Diencephalon (tissue), 1 donor: ENCODE results near the gene ACAA2. TPM values are rescaled to one million over a fixed set of nuclear protein-coding genes. Genes with fewer than 3 reads are reported as not detected.

Source experiments
- small RNA-seq: library from RNA; depleted of rRNA; stranded (forward); fragments of <200 nt; gene quantifications from one replicate; pipeline ENCODE3, GENCODE V24; 2014
- total RNA-seq: library from RNA; depleted of rRNA; stranded (reverse); fragments of >200 nt; gene quantifications from one replicate; pipeline ENCODE4 v1.2.3, GENCODE V29; 2014

The ACAA2 gene, protein sequence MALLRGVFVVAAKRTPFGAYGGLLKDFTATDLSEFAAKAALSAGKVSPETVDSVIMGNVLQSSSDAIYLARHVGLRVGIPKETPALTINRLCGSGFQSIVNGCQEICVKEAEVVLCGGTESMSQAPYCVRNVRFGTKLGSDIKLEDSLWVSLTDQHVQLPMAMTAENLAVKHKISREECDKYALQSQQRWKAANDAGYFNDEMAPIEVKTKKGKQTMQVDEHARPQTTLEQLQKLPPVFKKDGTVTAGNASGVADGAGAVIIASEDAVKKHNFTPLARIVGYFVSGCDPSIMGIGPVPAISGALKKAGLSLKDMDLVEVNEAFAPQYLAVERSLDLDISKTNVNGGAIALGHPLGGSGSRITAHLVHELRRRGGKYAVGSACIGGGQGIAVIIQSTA
- 25.6 TPM for total RNA-seq

DNA sequence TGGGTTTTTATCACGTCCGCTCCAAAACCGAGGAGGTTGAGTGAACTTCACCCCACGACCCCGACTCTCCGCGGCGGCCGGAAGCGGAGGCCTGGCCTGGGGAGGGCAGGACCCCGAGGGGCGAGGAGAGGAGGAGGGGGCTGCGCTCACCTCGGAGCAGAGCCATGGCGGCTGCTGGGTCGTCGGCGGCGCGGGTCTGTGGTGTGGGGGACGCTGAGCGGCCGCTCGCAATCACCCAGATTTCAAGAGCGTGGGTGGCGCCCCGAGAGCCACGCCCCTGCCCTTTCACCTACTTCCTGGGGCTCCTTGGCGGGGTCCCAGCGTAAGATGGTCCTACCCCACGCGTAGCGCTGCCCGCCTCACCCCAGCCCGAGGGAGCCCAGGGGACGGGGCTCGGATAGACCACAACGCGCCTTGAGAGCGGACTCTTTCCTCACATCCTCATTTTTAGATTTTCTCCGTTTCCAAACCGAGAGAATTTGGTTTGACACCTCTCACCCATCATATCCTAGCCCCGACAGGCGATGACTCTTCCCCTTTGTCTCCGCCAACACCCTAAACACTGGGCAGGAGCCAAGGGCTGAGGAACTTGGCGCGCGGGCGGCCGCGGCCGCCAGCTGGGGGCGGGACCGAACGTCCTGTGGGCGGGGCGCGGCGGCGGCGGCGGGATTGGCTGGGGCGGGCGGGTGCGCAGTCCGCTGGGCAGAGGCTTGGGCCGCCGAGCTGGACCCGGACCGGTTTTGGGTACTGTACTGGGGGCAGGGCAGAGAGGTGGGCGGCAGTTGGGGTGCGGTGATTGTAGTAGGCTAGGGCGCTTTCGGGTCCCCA, at the start of gene ACAA2:
Gene ACAA2 (minus strand): TSS at position 215 of the 828 bp plus-strand sequence. CDS start 49 bp downstream, at position 166.

Small RNAs within 50 kb of the gene (small RNA-seq; reads per million reads assigned to genes)
- not detected for gene RF00283
- not detected for gene SCARNA17
